Loucy (cell line): ENCODE data around the gene MET.

ENCODE experiments used
- EZH2phosphoT487 ChIP-seq: fragments of 200-600 bp; IDR thresholded peaks from 2 replicates; pipeline ENCODE4 v1.6.1; 2018; ENCODE audit warnings: antibody characterized with exemption, mild to moderate bottlenecking, moderate library complexity, borderline replicate concordance
- TF ChIP-seq, protein P1 (sequence below): fragments of 200-600 bp; sonication (generic); conservative IDR thresholded peaks from 2 replicates; pipeline ENCODE4 v1.5.1; 2014; ENCODE audit warnings: mild to moderate bottlenecking, antibody characterized with exemption, low read length

DNA sequence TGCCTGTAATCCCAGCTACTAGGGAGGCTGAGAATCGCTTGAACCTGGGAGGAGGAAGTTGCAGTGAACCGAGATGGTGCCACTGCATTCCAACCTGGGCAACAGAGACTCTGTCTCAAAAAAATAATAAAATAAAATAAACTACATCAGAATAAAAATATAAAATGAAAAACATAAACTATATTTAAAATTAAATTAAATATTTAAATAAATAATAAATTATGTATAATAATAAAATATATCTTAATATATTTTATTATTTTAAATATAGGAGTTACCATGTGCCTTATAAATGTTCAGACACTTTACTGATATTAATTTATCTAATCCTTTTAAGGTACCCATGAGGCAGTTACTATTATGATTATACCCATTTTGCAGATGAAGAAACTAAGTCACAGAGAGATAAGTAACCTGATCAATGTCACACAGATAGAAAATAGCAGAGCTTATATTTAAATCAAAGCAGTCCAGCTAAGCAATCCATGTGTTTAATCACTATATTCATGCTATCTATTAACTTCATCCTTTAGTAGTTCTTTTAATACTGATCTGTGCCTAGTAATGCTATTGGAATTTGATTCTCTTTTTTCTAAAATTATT lies 30.3 kb upstream of the MET start:
- TF ChIP-seq, protein P1, sequence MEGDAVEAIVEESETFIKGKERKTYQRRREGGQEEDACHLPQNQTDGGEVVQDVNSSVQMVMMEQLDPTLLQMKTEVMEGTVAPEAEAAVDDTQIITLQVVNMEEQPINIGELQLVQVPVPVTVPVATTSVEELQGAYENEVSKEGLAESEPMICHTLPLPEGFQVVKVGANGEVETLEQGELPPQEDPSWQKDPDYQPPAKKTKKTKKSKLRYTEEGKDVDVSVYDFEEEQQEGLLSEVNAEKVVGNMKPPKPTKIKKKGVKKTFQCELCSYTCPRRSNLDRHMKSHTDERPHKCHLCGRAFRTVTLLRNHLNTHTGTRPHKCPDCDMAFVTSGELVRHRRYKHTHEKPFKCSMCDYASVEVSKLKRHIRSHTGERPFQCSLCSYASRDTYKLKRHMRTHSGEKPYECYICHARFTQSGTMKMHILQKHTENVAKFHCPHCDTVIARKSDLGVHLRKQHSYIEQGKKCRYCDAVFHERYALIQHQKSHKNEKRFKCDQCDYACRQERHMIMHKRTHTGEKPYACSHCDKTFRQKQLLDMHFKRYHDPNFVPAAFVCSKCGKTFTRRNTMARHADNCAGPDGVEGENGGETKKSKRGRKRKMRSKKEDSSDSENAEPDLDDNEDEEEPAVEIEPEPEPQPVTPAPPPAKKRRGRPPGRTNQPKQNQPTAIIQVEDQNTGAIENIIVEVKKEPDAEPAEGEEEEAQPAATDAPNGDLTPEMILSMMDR: no peak
- TF ChIP-seq EZH2phosphoT487: no peak
